ENCODE data around the gene CSTB.

CSTB gene

GRCh38 chr21:43727519-43728153 lies 48.5 kb downstream of the CSTB start:
- no peak for TF ChIP-seq CTCF (IDR thresholded peaks at IDR 0.05; ENCODE audit: low read length, missing control alignments)
- H3K4me3 ChIP-seq (replicated peaks; ENCODE audit: low read depth, low read length), result no peak overlapping the region
- no peak for DNase-seq (ENCODE audit: low read depth)

- TF ChIP-seq CTCF (IDR thresholded peaks at IDR 0.05; ENCODE audit: low read length, missing control alignments), result no peak
- H3K4me3 ChIP-seq (replicated peaks; ENCODE audit: low read depth, low read length), result no peak overlapping the region
- no peak for DNase-seq (ENCODE audit: low read depth)
Observed at GRCh38 chr21:43726686-43727518, 49.2 kb downstream of the CSTB start.

All from fibroblast of pulmonary artery (primary cell).